ENCODE data around the gene WDR88. TPM values are rescaled to one million over a fixed set of nuclear protein-coding genes. Genes with fewer than 3 reads are reported as not detected.

WDR88 gene
- total RNA-seq, 1 experiment from 2014 or later = 0.28 TPM

DNA sequence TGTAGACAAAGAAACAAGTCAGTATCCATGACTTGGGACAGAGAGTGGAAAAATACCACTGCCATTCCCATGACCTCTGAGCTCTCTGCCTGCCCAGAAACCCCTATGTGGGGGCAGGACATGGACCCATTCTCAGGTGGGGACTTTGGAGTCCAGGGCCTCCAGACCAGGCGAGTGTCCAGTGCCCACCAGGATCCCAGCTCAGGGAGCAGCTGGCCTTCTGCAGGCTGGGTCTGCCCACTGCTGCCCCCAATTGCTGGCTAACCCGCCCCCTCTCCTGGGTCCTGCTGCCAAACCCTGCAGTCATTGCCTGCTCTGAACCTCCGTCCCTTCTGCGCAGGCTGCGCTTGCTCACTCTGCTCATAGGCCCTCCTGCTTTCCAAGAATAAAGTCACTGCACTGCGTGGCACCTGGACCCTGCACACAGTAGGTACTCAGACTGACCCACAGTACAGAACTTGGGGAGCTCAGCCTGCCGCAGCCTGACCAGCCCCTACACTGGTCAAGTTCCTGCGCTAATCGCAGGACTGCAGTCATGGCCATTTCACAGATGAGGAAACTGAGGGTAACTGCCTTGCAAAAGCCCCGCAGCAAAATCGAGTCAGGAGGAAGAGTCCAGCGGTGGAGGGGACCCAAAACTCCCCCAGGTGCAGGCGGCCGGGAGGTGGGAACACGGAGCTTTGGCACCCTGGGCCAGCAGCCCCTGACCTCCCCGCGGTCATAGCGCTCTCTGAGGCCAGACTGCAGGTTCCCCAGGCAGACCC is 93.0 kb downstream of the WDR88 start:
- H3K27ac Mint-ChIP-seq = no peak overlapping the region
- no peak for DNase-seq (ENCODE audit: low spot score)

More for the DNA sequence above, 93.0 kb downstream of the WDR88 start:
- Mint-ChIP-seq H3K36me3 (peaks cover 15% of the 10 kb centered on the region), H3K4me1 (peaks cover 13% of the 10 kb centered on the region), H3K27me3 (ENCODE audit: low read depth) (peaks cover 56% of the 10 kb centered on the region), H3K4me3 (peak overlapping the region; percentile 69), H3K9me3 (peaks cover 18% of the 10 kb centered on the region)
- CTCF ChIA-PET = interaction anchor here (0.5 to 3.0 kb wide), 20 partner anchors 10 to 553 kb away, joined by 3 to 21 read pairs (median 5); partner anchors contain the start of gene CEBPG
- TF ChIP-seq GTF2I (CRISPR knock-in tag; conservative IDR thresholded peaks at IDR 0.05) (peak; percentile 76), NFYB (CRISPR knock-in tag; conservative IDR thresholded peaks at IDR 0.05; ENCODE audit: low read depth) (no peak), NR2C2 (CRISPR knock-in tag; IDR thresholded peaks at IDR 0.05) (no peak)
- TF ChIP-seq, protein P1, sequence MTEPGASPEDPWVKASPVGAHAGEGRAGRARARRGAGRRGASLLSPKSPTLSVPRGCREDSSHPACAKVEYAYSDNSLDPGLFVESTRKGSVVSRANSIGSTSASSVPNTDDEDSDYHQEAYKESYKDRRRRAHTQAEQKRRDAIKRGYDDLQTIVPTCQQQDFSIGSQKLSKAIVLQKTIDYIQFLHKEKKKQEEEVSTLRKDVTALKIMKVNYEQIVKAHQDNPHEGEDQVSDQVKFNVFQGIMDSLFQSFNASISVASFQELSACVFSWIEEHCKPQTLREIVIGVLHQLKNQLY (CRISPR knock-in tag; IDR thresholded peaks at IDR 0.05) = no peak
- no peak for ATAC-seq
- POLR2A ChIA-PET = interaction anchor here (0.9 kb wide), 1 partner anchor 10 kb away, joined by 3 read pairs; no protein-coding TSS in a partner anchor

Other genes starting within 250 kb of the WDR88 start
- gene CEP89, start 160.2 kb upstream of the WDR88 start, total RNA-seq (2021) = 21.1 to 22.5 TPM (median 21.6 TPM) in 3 replicates
- gene FAAP24, start 159.9 kb upstream of the WDR88 start, total RNA-seq (2021) = 5.2 to 6.2 TPM (median 5.3 TPM) in 3 replicates
- 21.1 to 26.5 TPM (median 25.8 TPM) in 3 replicates for gene RHPN2, start 67.2 kb upstream of the WDR88 start, total RNA-seq (2021)
- gene GPATCH1, start 50.9 kb upstream of the WDR88 start, total RNA-seq (2021) = 8.6 to 10.7 TPM (median 9.3 TPM) in 3 replicates
- 37.7 to 47.0 TPM (median 39.5 TPM) in 3 replicates for gene LRP3, start 62.2 kb downstream of the WDR88 start, total RNA-seq (2021)
- 4.2 to 4.9 TPM (median 4.4 TPM) in 3 replicates for gene SLC7A10, start 93.7 kb downstream of the WDR88 start, total RNA-seq (2021)
- 5.6 to 6.6 TPM (median 5.8 TPM) in 3 replicates for gene CEBPA, start 170.4 kb downstream of the WDR88 start, total RNA-seq (2021)
- 28.9 to 33.1 TPM (median 30.4 TPM) in 3 replicates for gene CEBPG, start 241.6 kb downstream of the WDR88 start, total RNA-seq (2021)

All from WTC11 (cell line).